ENCODE measurements around the gene CACNG3.

The CACNG3 gene

DNA sequence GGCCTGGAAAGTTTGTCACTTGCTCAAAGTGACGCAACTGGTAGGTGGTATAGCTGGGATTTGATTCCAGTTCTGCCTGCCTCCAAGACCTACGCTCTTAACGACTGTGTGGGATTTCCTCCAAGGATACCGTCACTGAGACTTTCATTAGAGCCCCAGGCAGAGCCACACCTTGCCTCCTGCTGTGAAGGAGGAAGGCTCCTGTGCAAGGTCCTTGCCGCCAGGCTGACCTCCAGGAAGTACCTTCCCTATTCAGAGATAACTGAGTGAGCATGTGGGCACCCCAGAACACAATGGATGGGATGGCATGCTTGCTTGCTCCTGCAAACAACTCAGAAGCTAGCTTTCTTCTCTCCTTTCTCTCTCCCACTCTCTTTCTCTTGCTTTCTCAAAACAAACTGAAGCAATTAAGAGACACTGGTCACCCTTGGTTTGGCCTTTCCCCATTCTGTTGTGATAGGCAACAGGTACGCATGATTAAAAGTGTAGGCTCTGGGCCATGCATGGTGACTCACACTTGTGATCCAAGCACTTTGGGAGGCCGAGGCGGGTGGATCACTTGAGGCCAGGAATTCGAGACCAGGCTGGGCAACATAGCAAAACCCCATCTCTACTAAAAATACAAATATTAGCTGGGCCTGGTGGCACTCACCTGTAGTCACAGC is 30.7 kb downstream of the CACNG3 start:
- no peak overlapping the region for H3K4me3 ChIP-seq (ENCODE audit: low read depth, low read length)
- DNase-seq (ENCODE audit: low read depth), result no peak
- TF ChIP-seq, protein P1, sequence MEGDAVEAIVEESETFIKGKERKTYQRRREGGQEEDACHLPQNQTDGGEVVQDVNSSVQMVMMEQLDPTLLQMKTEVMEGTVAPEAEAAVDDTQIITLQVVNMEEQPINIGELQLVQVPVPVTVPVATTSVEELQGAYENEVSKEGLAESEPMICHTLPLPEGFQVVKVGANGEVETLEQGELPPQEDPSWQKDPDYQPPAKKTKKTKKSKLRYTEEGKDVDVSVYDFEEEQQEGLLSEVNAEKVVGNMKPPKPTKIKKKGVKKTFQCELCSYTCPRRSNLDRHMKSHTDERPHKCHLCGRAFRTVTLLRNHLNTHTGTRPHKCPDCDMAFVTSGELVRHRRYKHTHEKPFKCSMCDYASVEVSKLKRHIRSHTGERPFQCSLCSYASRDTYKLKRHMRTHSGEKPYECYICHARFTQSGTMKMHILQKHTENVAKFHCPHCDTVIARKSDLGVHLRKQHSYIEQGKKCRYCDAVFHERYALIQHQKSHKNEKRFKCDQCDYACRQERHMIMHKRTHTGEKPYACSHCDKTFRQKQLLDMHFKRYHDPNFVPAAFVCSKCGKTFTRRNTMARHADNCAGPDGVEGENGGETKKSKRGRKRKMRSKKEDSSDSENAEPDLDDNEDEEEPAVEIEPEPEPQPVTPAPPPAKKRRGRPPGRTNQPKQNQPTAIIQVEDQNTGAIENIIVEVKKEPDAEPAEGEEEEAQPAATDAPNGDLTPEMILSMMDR (IDR thresholded peaks at IDR 0.05; ENCODE audit: insufficient read depth, low read depth, low read length, missing control alignments), result no peak

DNA sequence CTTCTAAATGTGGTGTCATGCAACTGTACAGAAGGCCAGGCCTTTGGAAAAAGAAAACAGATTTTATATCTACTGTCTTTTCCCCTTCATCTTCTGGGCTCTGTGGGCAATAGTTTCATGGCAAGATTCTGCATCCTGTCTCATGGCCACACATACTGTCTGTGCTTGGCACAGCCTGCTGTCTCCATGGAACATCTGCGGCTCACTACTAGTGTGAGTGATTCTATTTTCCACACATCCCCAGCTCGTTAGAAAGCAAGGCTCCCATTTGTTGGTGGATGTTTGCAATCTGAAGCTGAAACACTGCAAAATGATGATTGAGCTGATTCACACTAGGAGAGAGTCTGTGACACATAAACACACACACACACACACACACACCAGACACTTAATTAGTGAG is 32.4 kb downstream of the CACNG3 start:
- no peak overlapping the region for H3K4me3 ChIP-seq (ENCODE audit: low read depth, low read length)
- no peak for DNase-seq (ENCODE audit: low read depth)
- TF ChIP-seq, protein P1 (IDR thresholded peaks at IDR 0.05; ENCODE audit: insufficient read depth, low read depth, low read length, missing control alignments), result no peak

DNA sequence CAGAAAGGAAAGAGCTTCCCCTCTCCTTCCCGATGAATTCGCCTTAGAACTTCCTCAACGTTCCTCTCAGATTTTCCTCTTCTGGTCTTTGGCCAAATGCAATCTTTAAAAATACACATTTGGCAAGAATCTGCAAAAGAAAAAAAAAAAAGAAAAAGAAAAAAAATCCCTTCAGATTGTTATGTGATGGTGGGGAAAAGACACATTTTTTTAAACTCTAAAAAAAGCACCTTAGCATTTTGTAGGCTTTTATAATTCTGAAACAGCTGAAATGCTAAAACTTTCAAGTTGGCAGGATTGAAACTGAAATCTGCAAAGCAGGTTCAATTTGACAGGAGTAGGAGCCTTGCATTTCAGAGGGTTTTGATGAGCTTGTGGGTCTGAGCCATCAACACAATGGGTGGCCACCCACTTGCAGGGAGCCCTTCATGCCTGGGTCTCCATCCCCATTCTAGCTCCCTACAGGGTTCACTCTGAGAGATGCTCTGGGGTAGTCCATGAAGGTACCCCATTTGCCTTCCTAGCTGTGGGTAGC is 33.1 kb downstream of the CACNG3 start:
- H3K4me3 ChIP-seq (ENCODE audit: low read depth, low read length), result no peak overlapping the region
- TF ChIP-seq, protein P1 (IDR thresholded peaks at IDR 0.05; ENCODE audit: insufficient read depth, low read depth, low read length, missing control alignments), result no peak
- DNase-seq (ENCODE audit: low read depth), result peak; percentile 6

DNA sequence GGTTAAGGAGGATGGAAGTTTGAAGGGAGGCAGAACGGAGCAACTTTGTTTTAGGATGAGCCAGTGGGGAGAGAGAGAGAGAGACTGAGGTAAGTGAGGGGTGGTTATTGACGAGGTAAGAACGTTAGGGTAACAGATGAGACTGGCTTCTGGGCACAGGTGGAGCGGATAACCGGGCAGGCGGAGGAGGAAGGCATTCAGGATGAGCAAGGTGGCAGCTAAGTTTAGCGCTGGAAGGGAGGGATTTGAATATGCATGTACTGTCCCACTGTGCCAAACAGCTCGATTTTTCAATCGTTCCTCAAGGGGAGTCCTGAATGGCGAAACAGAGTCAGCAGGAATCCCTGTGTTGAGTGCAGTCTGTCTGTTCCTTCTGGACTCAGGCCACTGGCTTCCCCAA is 35.8 kb downstream of the CACNG3 start:
- TF ChIP-seq, protein P1 (IDR thresholded peaks at IDR 0.05; ENCODE audit: insufficient read depth, low read depth, low read length, missing control alignments), result no peak
- DNase-seq (ENCODE audit: low read depth), result no peak
- H3K4me3 ChIP-seq (ENCODE audit: low read depth, low read length), result no peak overlapping the region

DNA sequence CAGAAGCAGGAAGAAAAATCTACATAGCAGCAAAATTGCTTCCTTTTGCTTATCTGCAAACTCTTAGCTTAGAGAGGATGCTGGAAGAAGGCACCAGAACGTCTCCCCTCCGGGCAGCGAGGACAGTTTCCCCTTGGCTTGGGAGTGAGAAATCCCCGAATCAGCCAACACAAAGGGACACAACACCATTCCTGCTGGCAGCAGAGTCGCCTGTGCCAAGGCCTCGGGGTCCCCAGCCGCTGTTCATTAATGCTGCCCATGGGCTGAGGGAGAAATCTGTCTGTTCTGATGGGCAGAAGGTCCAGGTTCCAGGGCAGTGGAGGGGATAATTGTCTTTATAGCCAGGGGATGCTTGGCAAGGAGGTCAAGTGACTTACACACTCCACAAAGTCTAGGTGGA is 38.0 kb downstream of the CACNG3 start:
- no peak for DNase-seq (ENCODE audit: low read depth)
- TF ChIP-seq, protein P1 (IDR thresholded peaks at IDR 0.05; ENCODE audit: insufficient read depth, low read depth, low read length, missing control alignments), result no peak
- no peak overlapping the region for H3K4me3 ChIP-seq (ENCODE audit: low read depth, low read length)

DNA sequence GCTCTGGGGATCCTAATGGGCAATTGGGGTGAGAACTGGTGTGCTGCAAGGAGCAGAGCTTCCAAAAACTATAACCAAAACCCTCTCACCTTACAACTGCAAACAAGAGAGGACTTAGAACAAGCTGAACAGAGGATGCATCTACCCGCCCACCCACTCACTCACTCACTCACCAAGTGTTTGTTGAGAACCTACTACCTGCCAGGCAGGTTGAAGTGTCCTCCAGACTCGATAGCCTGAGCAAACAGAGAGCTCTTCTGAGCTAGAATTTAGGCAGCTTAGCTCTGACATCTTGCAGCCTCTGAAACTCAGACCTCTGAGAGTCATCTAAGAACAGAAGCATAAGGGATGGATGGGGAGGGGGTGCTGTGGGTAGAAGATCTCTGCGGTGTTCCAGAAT is 41.2 kb downstream of the CACNG3 start:
- DNase-seq (ENCODE audit: low read depth), result no peak
- TF ChIP-seq, protein P1 (IDR thresholded peaks at IDR 0.05; ENCODE audit: insufficient read depth, low read depth, low read length, missing control alignments), result no peak

More for the DNA sequence above, 41.2 kb downstream of the CACNG3 start:
- H3K4me3 ChIP-seq (ENCODE audit: low read depth, low read length), result no peak overlapping the region
